SK-N-SH treated with all-trans-retinoic acid at 6 μM for 48 hours (cell line): ENCODE results near the gene DIPK1A.

Experiments used
- ATAC-seq: fragments of 200-7000 bp; cut with Tn5 transposase; 3 replicates; pipeline ENCODE4 v1.9.1; 2020; ENCODE audit warnings: mild to moderate bottlenecking, moderate library complexity
- ARNTL ChIP-seq: fragments of 450-650 bp; formaldehyde crosslinking; IDR thresholded peaks from 2 replicates; pipeline ENCODE4 v1.5.0; 2020; ENCODE audit warnings: low read depth, mild to moderate bottlenecking, moderate library complexity, borderline replicate concordance
- BACH2 ChIP-seq: fragments of 250-450 bp; sonication (Bioruptor Pico); IDR thresholded peaks from 2 replicates; pipeline ENCODE4 v1.9.0; 2021; ENCODE audit warnings: mild to moderate bottlenecking, borderline replicate concordance
- CSDC2 ChIP-seq: fragments of 250-450 bp; sonication (Bioruptor Pico); IDR thresholded peaks from 2 replicates; pipeline ENCODE4 v1.5.0; 2020; ENCODE audit warnings: mild to moderate bottlenecking, moderate library complexity
- ESRRG ChIP-seq: fragments of 250-450 bp; sonication (Bioruptor Pico); IDR thresholded peaks from 2 replicates; pipeline ENCODE4 v1.6.1; 2021; ENCODE audit warnings: mild to moderate bottlenecking
- GLIS3 ChIP-seq: fragments of 250-450 bp; sonication (Bioruptor Pico); IDR thresholded peaks from 2 replicates; pipeline ENCODE4 v1.5.0; 2020; ENCODE audit warnings: mild to moderate bottlenecking, moderate library complexity
- ISL1 ChIP-seq: fragments of 250-450 bp; sonication (Bioruptor Pico); IDR thresholded peaks from 2 replicates; pipeline ENCODE4 v2.1.2; 2022; ENCODE audit warnings: mild to moderate bottlenecking, moderate library complexity
- OSR1 ChIP-seq: fragments of 250-450 bp; sonication (Bioruptor Pico); IDR thresholded peaks from 2 replicates; pipeline ENCODE4 v1.8.0; 2022; ENCODE audit warnings: moderate library complexity, mild to moderate bottlenecking, inconsistent platforms
- PPARA ChIP-seq: fragments of 250-450 bp; sonication (Bioruptor Pico); IDR thresholded peaks from 2 replicates; pipeline ENCODE4 v1.5.0; 2020; ENCODE audit warnings: mild to moderate bottlenecking, borderline replicate concordance
- RARB ChIP-seq: fragments of 250-450 bp; sonication (Bioruptor Pico); IDR thresholded peaks from 2 replicates; pipeline ENCODE4 v1.8.0; 2021; ENCODE audit warnings: mild to moderate bottlenecking, moderate library complexity
- SNAI2 ChIP-seq: fragments of 250-450 bp; sonication (Bioruptor Pico); IDR thresholded peaks from 2 replicates; pipeline ENCODE4 v1.5.0; 2020; ENCODE audit warnings: mild to moderate bottlenecking, moderate library complexity
- TCF4 ChIP-seq: fragments of 250-450 bp; sonication (Bioruptor Pico); IDR thresholded peaks from 2 replicates; pipeline ENCODE4 v1.8.0; 2021; ENCODE audit warnings: mild to moderate bottlenecking, moderate library complexity, borderline replicate concordance
- TOX ChIP-seq: fragments of 250-450 bp; sonication (Bioruptor Pico); IDR thresholded peaks from 2 replicates; pipeline ENCODE4 v1.8.0; 2021; ENCODE audit warnings: mild to moderate bottlenecking, moderate library complexity, borderline replicate concordance
- ZFP3 ChIP-seq: fragments of 250-450 bp; sonication (Bioruptor Pico); IDR thresholded peaks from 2 replicates; pipeline ENCODE4 v1.5.0; 2020; ENCODE audit warnings: mild to moderate bottlenecking, moderate library complexity
- ZFP30 ChIP-seq: fragments of 450-650 bp; formaldehyde crosslinking; IDR thresholded peaks from 2 replicates; pipeline ENCODE4 v1.5.0; 2022; ENCODE audit warnings: mild to moderate bottlenecking, moderate library complexity
- ZNF565 ChIP-seq: fragments of 450-650 bp; formaldehyde crosslinking; conservative IDR thresholded peaks from 2 replicates; pipeline ENCODE4 v1.5.0; 2020; ENCODE audit warnings: low read depth, mild to moderate bottlenecking, moderate library complexity
- ZNF70 ChIP-seq: fragments of 450-650 bp; formaldehyde crosslinking; IDR thresholded peaks from 2 replicates; pipeline ENCODE4 v1.5.0; 2020; ENCODE audit warnings: mild to moderate bottlenecking, moderate library complexity
- ZNF8 ChIP-seq: fragments of 450-650 bp; formaldehyde crosslinking; IDR thresholded peaks from 2 replicates; pipeline ENCODE4 v1.5.0; 2020; ENCODE audit warnings: mild to moderate bottlenecking, moderate library complexity
- TF ChIP-seq, protein P1 (sequence below): fragments of 250-450 bp; sonication (Bioruptor Pico); IDR thresholded peaks from 2 replicates; pipeline ENCODE4 v1.5.1; 2020; ENCODE audit warnings: low read depth, mild to moderate bottlenecking, moderate library complexity
- TF ChIP-seq, protein P2 (sequence below): fragments of 250-450 bp; sonication (Bioruptor Pico); IDR thresholded peaks from 2 replicates; pipeline ENCODE4 v1.8.0; 2021; ENCODE audit warnings: low read depth, mild to moderate bottlenecking, moderate library complexity, borderline replicate concordance
- TF ChIP-seq, protein P3 (sequence below): fragments of 250-450 bp; sonication (Bioruptor Pico); IDR thresholded peaks from 2 replicates; pipeline ENCODE4 v1.5.0; 2020; ENCODE audit warnings: mild to moderate bottlenecking, moderate library complexity
- TF ChIP-seq, protein P4 (sequence below): fragments of 250-450 bp; sonication (Bioruptor Pico); IDR thresholded peaks from 2 replicates; pipeline ENCODE4 v1.8.0; 2020; ENCODE audit warnings: mild to moderate bottlenecking, moderate library complexity, borderline replicate concordance
- TF ChIP-seq, protein P5 (sequence below): fragments of 250-450 bp; sonication (Bioruptor Pico); IDR thresholded peaks from 2 replicates; pipeline ENCODE4 v1.5.1; 2021; ENCODE audit warnings: mild to moderate bottlenecking, moderate library complexity

DIPK1A gene

DNA sequence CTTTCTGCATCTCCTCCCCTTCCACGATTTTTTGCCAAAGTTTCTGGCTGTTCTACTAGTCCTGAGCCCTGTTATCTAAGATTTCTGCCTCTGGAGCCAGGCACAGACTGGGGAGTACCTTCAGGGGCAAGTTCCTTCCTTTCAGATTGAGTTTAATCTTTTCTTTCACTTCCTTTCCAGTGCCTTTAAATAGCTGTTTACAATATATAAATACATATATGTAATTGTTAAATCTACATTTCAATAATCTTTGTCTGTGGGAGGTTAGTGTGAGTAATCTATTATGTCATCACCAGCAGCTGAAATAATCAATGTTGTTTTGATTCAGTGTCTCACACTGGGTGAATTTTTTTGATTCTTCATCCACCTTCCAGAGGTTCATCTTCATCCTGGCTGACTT, 31.8 kb downstream of the DIPK1A start:
- ATAC-seq = no peak
- TF ChIP-seq OSR1 (CRISPR knock-in tag) (no peak), RARB (CRISPR knock-in tag) (no peak), ZFP3 (CRISPR knock-in tag) (no peak), BACH2 (CRISPR knock-in tag) (no peak), ISL1 (no peak), ZNF70 (CRISPR knock-in tag) (no peak), ZNF8 (CRISPR knock-in tag) (no peak), SNAI2 (CRISPR knock-in tag) (no peak), TCF4 (CRISPR knock-in tag) (no peak), TOX (no peak), ZNF565 (CRISPR knock-in tag) (no peak), ESRRG (CRISPR knock-in tag) (no peak)
- TF ChIP-seq, protein P1, sequence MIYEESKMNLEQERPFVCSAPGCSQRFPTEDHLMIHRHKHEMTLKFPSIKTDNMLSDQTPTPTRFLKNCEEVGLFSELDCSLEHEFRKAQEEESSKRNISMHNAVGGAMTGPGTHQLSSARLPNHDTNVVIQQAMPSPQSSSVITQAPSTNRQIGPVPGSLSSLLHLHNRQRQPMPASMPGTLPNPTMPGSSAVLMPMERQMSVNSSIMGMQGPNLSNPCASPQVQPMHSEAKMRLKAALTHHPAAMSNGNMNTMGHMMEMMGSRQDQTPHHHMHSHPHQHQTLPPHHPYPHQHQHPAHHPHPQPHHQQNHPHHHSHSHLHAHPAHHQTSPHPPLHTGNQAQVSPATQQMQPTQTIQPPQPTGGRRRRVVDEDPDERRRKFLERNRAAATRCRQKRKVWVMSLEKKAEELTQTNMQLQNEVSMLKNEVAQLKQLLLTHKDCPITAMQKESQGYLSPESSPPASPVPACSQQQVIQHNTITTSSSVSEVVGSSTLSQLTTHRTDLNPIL = no peak
- TF ChIP-seq, protein P2, sequence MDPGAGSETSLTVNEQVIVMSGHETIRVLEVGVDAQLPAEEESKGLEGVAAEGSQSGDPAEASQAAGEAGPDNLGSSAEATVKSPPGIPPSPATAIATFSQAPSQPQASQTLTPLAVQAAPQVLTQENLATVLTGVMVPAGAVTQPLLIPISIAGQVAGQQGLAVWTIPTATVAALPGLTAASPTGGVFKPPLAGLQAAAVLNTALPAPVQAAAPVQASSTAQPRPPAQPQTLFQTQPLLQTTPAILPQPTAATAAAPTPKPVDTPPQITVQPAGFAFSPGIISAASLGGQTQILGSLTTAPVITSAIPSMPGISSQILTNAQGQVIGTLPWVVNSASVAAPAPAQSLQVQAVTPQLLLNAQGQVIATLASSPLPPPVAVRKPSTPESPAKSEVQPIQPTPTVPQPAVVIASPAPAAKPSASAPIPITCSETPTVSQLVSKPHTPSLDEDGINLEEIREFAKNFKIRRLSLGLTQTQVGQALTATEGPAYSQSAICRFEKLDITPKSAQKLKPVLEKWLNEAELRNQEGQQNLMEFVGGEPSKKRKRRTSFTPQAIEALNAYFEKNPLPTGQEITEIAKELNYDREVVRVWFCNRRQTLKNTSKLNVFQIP (CRISPR knock-in tag) = no peak
- TF ChIP-seq, protein P3, sequence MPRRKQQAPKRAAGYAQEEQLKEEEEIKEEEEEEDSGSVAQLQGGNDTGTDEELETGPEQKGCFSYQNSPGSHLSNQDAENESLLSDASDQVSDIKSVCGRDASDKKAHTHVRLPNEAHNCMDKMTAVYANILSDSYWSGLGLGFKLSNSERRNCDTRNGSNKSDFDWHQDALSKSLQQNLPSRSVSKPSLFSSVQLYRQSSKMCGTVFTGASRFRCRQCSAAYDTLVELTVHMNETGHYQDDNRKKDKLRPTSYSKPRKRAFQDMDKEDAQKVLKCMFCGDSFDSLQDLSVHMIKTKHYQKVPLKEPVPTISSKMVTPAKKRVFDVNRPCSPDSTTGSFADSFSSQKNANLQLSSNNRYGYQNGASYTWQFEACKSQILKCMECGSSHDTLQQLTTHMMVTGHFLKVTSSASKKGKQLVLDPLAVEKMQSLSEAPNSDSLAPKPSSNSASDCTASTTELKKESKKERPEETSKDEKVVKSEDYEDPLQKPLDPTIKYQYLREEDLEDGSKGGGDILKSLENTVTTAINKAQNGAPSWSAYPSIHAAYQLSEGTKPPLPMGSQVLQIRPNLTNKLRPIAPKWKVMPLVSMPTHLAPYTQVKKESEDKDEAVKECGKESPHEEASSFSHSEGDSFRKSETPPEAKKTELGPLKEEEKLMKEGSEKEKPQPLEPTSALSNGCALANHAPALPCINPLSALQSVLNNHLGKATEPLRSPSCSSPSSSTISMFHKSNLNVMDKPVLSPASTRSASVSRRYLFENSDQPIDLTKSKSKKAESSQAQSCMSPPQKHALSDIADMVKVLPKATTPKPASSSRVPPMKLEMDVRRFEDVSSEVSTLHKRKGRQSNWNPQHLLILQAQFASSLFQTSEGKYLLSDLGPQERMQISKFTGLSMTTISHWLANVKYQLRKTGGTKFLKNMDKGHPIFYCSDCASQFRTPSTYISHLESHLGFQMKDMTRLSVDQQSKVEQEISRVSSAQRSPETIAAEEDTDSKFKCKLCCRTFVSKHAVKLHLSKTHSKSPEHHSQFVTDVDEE (CRISPR knock-in tag) = no peak
- TF ChIP-seq, protein P4, sequence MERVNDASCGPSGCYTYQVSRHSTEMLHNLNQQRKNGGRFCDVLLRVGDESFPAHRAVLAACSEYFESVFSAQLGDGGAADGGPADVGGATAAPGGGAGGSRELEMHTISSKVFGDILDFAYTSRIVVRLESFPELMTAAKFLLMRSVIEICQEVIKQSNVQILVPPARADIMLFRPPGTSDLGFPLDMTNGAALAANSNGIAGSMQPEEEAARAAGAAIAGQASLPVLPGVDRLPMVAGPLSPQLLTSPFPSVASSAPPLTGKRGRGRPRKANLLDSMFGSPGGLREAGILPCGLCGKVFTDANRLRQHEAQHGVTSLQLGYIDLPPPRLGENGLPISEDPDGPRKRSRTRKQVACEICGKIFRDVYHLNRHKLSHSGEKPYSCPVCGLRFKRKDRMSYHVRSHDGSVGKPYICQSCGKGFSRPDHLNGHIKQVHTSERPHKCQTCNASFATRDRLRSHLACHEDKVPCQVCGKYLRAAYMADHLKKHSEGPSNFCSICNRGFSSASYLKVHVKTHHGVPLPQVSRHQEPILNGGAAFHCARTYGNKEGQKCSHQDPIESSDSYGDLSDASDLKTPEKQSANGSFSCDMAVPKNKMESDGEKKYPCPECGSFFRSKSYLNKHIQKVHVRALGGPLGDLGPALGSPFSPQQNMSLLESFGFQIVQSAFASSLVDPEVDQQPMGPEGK (CRISPR knock-in tag) = no peak

DNA sequence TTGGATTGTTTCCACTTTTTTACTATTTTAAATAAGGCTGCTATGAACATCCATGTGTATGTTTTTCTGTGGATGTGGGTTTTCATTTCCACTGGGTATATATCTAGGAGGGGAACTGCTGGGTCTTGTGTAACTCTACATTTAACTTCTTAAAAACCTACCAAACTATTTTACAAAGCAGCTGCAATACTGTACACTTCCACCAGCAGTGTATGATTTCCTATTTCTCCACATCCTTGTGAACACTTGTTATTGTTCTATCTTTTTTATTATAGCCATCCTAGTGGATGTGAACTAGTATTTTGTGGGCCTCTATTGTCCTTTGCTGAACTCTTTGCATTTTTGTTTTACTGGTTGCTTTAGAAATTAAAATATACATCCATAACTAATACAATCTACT, 33.4 kb downstream of the DIPK1A start:
- TF ChIP-seq ZFP30 (no peak), GLIS3 (no peak), TOX (no peak), OSR1 (CRISPR knock-in tag) (no peak), ARNTL (CRISPR knock-in tag) (no peak), PPARA (CRISPR knock-in tag) (no peak), ZNF565 (CRISPR knock-in tag) (no peak)
- ATAC-seq = no peak; the same call in 2 of the 3 replicates

DNA sequence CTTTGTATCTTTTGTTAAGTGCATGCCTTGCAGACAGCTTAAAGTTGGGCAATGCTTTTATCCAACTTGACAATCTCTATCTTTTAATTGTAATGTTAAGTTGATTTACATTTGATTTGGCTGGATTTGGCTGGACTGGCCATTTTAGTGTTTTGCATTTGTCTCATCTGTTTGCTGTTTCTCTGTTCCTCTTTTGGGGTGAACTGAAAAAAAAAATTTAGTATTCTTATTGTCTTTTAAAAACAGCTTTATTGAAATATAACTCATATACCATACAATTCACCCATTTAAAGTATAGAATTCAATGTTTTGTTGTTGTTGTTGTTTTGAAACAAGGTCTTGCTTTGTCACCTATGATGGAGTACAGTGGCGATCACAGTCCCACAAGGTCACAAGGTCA, 34.4 kb downstream of the DIPK1A start:
- no peak for ATAC-seq
- no peak for TF ChIP-seq ZFP3 (CRISPR knock-in tag)
- TF ChIP-seq, protein P1 = no peak
- TF ChIP-seq, protein P3 (CRISPR knock-in tag) = no peak
- no peak for TF ChIP-seq ARNTL (CRISPR knock-in tag)
- no peak for TF ChIP-seq SNAI2 (CRISPR knock-in tag)
- no peak for TF ChIP-seq OSR1 (CRISPR knock-in tag)
- TF ChIP-seq GLIS3 = no peak
- TF ChIP-seq ZFP30 = no peak
- no peak for TF ChIP-seq PPARA (CRISPR knock-in tag)
- TF ChIP-seq, protein P2 (CRISPR knock-in tag) = no peak
- TF ChIP-seq RARB (CRISPR knock-in tag) = no peak
- TF ChIP-seq, protein P5, sequence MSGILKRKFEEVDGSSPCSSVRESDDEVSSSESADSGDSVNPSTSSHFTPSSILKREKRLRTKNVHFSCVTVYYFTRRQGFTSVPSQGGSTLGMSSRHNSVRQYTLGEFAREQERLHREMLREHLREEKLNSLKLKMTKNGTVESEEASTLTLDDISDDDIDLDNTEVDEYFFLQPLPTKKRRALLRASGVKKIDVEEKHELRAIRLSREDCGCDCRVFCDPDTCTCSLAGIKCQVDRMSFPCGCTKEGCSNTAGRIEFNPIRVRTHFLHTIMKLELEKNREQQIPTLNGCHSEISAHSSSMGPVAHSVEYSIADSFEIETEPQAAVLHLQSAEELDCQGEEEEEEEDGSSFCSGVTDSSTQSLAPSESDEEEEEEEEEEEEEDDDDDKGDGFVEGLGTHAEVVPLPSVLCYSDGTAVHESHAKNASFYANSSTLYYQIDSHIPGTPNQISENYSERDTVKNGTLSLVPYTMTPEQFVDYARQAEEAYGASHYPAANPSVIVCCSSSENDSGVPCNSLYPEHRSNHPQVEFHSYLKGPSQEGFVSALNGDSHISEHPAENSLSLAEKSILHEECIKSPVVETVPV (CRISPR knock-in tag) = no peak
- TF ChIP-seq ZNF8 (CRISPR knock-in tag) = no peak
- no peak for TF ChIP-seq TCF4 (CRISPR knock-in tag)
- TF ChIP-seq TOX = no peak
- TF ChIP-seq CSDC2 = no peak
